ENCODE results near the gene CSTF3. TPM values are rescaled to one million over a fixed set of nuclear protein-coding genes. Genes with fewer than 3 reads are reported as not detected.
"Not testable (repeated sequence)": the region's sequence is repeated elsewhere in the genome, so short reads cannot be mapped to it uniquely, and the experiment has no call there.

Gene CSTF3
- total RNA-seq, 1 donor from 2014 or later = 38.7 TPM

DNA sequence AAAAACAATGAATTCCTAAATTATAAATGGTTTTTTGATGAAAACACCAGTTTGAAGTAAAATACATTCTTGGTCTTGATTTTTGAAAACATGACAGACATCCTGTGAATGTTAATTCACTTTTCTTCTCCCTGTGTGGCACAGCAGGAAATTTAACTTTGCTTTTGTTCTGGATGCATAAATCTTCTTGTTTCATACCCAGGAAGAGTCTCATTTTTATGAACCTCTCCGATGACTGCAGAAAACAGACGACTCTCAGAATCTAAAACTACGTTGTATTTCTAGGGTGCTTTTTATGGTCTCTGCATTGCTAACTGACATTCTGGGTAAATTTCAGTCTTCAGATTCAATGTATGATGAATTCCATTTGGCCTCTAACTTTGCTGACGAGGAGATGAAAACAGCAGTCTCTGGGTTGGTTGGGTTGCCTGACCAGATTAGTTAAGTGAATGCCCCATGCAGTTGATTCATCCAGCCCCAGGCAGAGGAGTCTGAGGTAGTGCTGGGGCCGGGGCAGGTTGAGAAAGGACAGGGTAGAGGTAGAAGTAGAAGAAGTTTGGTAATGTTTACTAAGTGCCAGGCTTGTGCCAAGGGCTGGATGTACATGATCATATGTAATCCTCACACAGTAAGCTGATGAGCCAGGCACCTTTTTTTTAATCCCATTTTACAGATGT, 101.8 kb downstream of the CSTF3 start:
- H3K4me1 Mint-ChIP-seq = peaks cover 30% of the 10 kb centered on the region
- no peak overlapping the region for H3K4me3 Mint-ChIP-seq
- peaks cover 52% of the 10 kb centered on the region for H3K36me3 Mint-ChIP-seq (ENCODE audit: low read depth)
- no peaks in the 10 kb centered on the region for H3K27me3 Mint-ChIP-seq
- H3K27ac Mint-ChIP-seq = no peak overlapping the region
- no peak for DNase-seq
- no peaks in the 10 kb centered on the region for H3K9me3 Mint-ChIP-seq
- intact Hi-C loops (cut with micrococcal nuclease) = loop anchor here (5.0 to 10.0 kb wide), 2 partner anchors 195 to 237 kb away; partner anchors contain the start of gene HIPK3

DNA sequence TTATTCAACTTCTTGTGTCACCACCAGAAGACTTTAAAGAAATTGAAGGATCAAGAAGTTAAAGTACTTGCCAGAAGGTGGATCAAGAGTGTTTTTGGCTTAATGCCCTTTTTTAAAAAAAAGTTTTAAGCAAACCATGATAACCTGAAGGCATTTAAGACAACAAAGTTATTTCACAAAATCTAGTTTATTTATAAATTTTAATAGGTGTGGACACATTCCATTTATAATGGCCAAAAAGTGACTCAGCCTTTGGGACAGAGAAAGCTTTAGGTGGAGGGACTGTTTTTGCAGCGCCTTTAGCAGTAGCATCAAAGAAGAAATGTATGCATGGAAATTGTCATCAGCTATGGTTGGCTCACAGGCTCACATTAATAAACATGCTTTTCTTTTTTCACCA, 104.0 kb downstream of the CSTF3 start:
- no peak overlapping the region for H3K4me3 Mint-ChIP-seq
- H3K4me1 Mint-ChIP-seq = peaks cover 12% of the 10 kb centered on the region
- no peaks in the 10 kb centered on the region for H3K9me3 Mint-ChIP-seq
- intact Hi-C loops (cut with micrococcal nuclease) = no loop called here
- H3K27ac Mint-ChIP-seq = no peak overlapping the region
- H3K36me3 Mint-ChIP-seq (ENCODE audit: low read depth) = peaks cover 43% of the 10 kb centered on the region
- H3K27me3 Mint-ChIP-seq = no peaks in the 10 kb centered on the region
- no peak for DNase-seq

GRCh38 chr11:33055375-33055774, 105.9 kb downstream of the CSTF3 start:
- DNase-seq = no peak
- intact Hi-C loops (cut with micrococcal nuclease) = no loop called here
- Mint-ChIP-seq H3K36me3 (ENCODE audit: low read depth) (peaks cover 32% of the 10 kb centered on the region), H3K4me3 (no peak overlapping the region), H3K9me3 (no peaks in the 10 kb centered on the region), H3K27ac (no peak overlapping the region), H3K4me1 (peaks cover 3% of the 10 kb centered on the region), H3K27me3 (no peaks in the 10 kb centered on the region)

DNA sequence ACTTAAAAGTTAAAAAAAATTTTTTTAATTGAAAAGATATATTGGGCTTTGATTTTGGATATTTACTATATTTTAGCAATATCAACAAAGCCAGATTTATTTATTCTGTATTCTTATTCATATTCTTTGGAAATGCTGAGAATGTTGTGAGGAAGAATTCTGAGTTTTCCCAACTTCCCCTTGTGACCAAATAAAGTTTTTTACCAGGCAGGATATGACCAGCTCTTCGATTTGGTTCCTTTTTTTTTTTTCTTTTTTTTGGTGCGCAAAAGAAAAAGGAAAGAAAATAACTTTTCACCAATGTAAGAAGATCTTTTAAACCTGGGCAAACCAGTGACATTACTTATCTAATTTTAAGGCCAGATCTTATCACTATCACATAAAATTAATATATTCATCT, 109.0 kb downstream of the CSTF3 start:
- DNase-seq = no peak
- peaks cover 23% of the 10 kb centered on the region for H3K36me3 Mint-ChIP-seq (ENCODE audit: low read depth)
- no peak overlapping the region for H3K4me3 Mint-ChIP-seq

GRCh38 chr11:33049565-33050408, 111.5 kb downstream of the CSTF3 start:
- intact Hi-C loops (cut with micrococcal nuclease); H3K9me3 Mint-ChIP-seq: not testable (repeated sequence)

More for the DNA sequence above, 109.0 kb downstream of the CSTF3 start:
- H3K27me3 Mint-ChIP-seq = no peaks in the 10 kb centered on the region
- intact Hi-C loops (cut with micrococcal nuclease) = no loop called here
- H3K27ac Mint-ChIP-seq = no peak overlapping the region
- H3K4me1 Mint-ChIP-seq = no peaks in the 10 kb centered on the region
- no peaks in the 10 kb centered on the region for H3K9me3 Mint-ChIP-seq

GRCh38 chr11:33048701-33049100, 112.6 kb downstream of the CSTF3 start:
- H3K27ac Mint-ChIP-seq; DNase-seq; H3K4me3 Mint-ChIP-seq; H3K27me3 Mint-ChIP-seq; H3K9me3 Mint-ChIP-seq; H3K4me1 Mint-ChIP-seq; intact Hi-C loops (cut with micrococcal nuclease): not testable (repeated sequence)
- H3K36me3 Mint-ChIP-seq (ENCODE audit: low read depth) = peaks cover 40% of the 10 kb centered on the region

More at GRCh38 chr11:33049565-33050408, 111.5 kb downstream of the CSTF3 start:
- H3K4me1 Mint-ChIP-seq, H3K4me3 Mint-ChIP-seq, H3K27ac Mint-ChIP-seq, H3K27me3 Mint-ChIP-seq, DNase-seq: not testable (repeated sequence)
- peaks cover 31% of the 10 kb centered on the region for H3K36me3 Mint-ChIP-seq (ENCODE audit: low read depth)

GRCh38 chr11:33045551-33046255, 115.6 kb downstream of the CSTF3 start:
- intact Hi-C loops (cut with micrococcal nuclease) = no loop called here

DNA sequence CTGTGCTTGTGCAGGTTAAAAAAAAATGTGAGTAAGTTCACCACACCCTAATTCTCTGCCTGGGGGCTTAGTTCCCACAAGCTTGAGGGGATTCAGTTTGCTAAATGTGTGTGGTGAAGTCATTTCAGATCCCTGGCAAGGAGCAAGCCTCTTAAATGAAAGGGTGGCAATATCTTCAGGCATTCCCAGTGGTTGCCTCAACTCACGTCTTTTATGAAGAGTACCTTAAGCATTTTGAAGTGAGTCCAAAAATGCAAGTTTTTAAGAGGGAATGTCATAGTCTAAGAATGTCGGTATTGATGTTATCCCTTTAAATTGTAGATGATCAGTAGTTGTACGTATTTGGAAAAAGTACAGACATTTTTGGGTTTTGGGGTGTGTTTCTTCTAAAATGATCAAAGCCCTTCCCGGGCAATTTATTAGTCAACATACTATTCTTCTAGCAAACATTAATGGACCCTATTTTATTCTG, 117.0 kb downstream of the CSTF3 start:
- H3K27ac Mint-ChIP-seq = no peak overlapping the region
- no peak overlapping the region for H3K4me3 Mint-ChIP-seq
- peaks cover 19% of the 10 kb centered on the region for H3K4me1 Mint-ChIP-seq
- intact Hi-C loops (cut with micrococcal nuclease) = loop anchor here (5.0 kb wide), 1 partner anchor 213 kb away; the partner anchor contains the start of gene HIPK3
- H3K36me3 Mint-ChIP-seq (ENCODE audit: low read depth) = peaks cover 43% of the 10 kb centered on the region
- no peak for DNase-seq
- no peaks in the 10 kb centered on the region for H3K27me3 Mint-ChIP-seq
- H3K9me3 Mint-ChIP-seq = no peaks in the 10 kb centered on the region

More at GRCh38 chr11:33045551-33046255, 115.6 kb downstream of the CSTF3 start:
- DNase-seq = no peak
- Mint-ChIP-seq H3K27me3 (no peaks in the 10 kb centered on the region), H3K9me3 (no peaks in the 10 kb centered on the region), H3K36me3 (ENCODE audit: low read depth) (peaks cover 43% of the 10 kb centered on the region), H3K4me3 (no peak overlapping the region), H3K4me1 (peaks cover 13% of the 10 kb centered on the region), H3K27ac (no peak overlapping the region)

DNA sequence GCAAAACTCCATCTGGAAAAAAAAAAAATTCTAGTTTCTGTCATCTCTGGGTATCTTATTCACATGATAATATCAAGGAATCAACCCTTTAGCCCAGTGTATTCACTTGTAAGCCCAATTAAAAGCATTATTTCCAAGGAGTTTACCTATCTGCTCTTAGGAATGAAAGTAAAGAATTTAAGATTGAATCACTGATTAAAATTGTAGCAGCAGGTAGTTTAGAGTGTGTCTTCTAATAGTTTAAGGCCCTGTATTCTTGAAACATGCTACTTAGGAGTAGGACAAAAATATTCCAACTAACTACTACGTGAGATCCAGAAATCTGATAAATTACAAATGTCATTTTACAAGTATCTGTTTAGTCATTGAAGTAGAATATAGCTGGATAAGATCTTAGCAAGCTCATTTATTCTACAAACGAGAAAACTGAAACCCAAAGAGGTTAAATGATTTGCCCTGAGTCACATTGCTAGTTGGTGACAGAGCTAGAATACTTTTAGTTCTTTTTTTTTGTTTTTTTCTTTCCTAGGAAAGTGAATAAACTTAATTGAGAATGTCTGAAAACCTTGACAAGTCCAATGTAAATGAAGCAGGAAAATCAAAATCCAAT, 118.0 kb downstream of the CSTF3 start:
- Mint-ChIP-seq H3K27me3 (no peaks in the 10 kb centered on the region), H3K4me3 (no peak overlapping the region), H3K4me1 (peaks cover 21% of the 10 kb centered on the region), H3K9me3 (no peaks in the 10 kb centered on the region), H3K27ac (peak overlapping the region; percentile 29), H3K36me3 (ENCODE audit: low read depth) (peaks cover 40% of the 10 kb centered on the region)
- intact Hi-C loops (cut with micrococcal nuclease) = loop anchor here (1.0 to 5.0 kb wide), 3 partner anchors 18 to 214 kb away; partner anchors contain the start of gene HIPK3
- no peak for DNase-seq

- Mint-ChIP-seq H3K4me1 (peaks cover 21% of the 10 kb centered on the region), H3K27ac (peak overlapping the region; percentile 93), H3K27me3 (peaks cover 3% of the 10 kb centered on the region), H3K9me3 (no peaks in the 10 kb centered on the region), H3K36me3 (ENCODE audit: low read depth) (peaks cover 24% of the 10 kb centered on the region), H3K4me3 (peak overlapping the region; percentile 93)
- intact Hi-C loops (cut with micrococcal nuclease) = loop anchor here (1.0 to 5.0 kb wide), 5 partner anchors 22 to 216 kb away; partner anchors contain the start of genes HIPK3, PRRG4 and QSER1
- no peak for DNase-seq
These were observed 120.3 kb downstream of the CSTF3 start for GRCh38 chr11:33040862-33041453.

DNA sequence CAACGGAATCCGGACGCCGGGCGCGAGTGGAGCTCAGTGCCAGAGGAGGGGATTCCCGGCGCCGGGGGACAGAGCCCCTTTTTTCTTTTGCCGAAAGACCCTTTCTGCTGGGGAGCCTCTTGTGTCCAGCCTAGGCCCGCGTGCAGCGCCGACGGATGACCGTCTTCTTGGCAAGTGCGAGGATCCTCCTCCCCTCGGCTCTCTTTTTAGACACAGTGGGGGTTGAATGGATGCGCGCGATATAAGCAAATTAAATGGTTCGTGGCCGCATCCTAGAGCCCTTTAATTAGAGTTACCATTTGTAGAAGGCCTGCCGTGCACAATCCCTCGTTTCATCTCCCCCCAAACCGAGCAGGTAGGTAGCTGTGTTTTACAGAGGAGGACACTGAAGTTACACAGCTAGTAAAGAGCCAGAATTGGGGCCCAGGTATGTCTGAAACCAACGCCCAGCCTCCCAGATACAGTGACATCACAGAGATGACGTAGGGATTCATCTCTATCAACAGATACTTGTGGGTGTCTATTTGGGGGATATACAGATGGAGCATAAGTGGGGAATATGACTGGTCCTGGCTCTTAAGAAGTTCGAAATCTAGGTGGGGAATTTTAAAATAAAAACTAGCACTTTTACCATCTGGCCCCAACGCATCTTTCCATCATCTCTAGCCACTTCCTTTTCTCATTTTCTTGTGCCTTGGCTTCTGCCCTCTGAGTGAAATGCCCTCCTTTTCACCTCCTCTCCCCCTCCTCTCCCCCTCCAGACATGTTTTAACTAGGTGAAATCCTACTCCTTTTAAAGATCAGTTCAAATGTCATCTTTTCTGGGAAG, 121.0 kb downstream of the CSTF3 start:
- Mint-ChIP-seq H3K9me3 (no peaks in the 10 kb centered on the region), H3K27ac (peak overlapping the region; percentile 93), H3K27me3 (peaks cover 6% of the 10 kb centered on the region), H3K36me3 (ENCODE audit: low read depth) (peaks cover 18% of the 10 kb centered on the region), H3K4me1 (peaks cover 21% of the 10 kb centered on the region), H3K4me3 (peak overlapping the region; percentile 93)
- intact Hi-C loops (cut with micrococcal nuclease) = loop anchor here (1.0 to 5.0 kb wide), 5 partner anchors 23 to 217 kb away; partner anchors contain the start of genes HIPK3, PRRG4 and QSER1
- peak; percentile 77 for DNase-seq

All from activated CD4-positive, alpha-beta T cell treated with anti-CD3 and anti-CD28 coated beads, Interleukin-2, amount 10 ng/mL, durations not matched to agents 24 days and 14 days (primary cell).